Epithelial cell of esophagus (primary cell): Measurements from ENCODE around the gene OLIG1.

Source experiments
- DNase-seq: peaks from one replicate; pipeline ENCODE4 v3.0.0; 2010; ENCODE audit warnings: low read depth
- H3K4me3 ChIP-seq: 2 replicates; pipeline ENCODE4 v1.5.1; 2011; ENCODE audit warnings: mild to moderate bottlenecking, low read length, control low read depth
- CTCF ChIP-seq: IDR thresholded peaks from 2 replicates; pipeline ENCODE4 v1.5.1; 2011; ENCODE audit warnings: low read depth, mild to moderate bottlenecking, low read length, control low read depth, inconsistent platforms; ENCODE audit not compliant: insufficient read depth; ENCODE audit errors: missing control alignments

OLIG1 gene

GRCh38 chr21:33031152-33031911, 38.6 kb upstream of the OLIG1 start:
- DNase-seq: no peak
- TF ChIP-seq CTCF: no peak
- H3K4me3 ChIP-seq: no peak overlapping the region

- TF ChIP-seq CTCF: no peak
- DNase-seq: no peak
Measured at GRCh38 chr21:33032434-33033047, 37.4 kb upstream of the OLIG1 start.

DNA sequence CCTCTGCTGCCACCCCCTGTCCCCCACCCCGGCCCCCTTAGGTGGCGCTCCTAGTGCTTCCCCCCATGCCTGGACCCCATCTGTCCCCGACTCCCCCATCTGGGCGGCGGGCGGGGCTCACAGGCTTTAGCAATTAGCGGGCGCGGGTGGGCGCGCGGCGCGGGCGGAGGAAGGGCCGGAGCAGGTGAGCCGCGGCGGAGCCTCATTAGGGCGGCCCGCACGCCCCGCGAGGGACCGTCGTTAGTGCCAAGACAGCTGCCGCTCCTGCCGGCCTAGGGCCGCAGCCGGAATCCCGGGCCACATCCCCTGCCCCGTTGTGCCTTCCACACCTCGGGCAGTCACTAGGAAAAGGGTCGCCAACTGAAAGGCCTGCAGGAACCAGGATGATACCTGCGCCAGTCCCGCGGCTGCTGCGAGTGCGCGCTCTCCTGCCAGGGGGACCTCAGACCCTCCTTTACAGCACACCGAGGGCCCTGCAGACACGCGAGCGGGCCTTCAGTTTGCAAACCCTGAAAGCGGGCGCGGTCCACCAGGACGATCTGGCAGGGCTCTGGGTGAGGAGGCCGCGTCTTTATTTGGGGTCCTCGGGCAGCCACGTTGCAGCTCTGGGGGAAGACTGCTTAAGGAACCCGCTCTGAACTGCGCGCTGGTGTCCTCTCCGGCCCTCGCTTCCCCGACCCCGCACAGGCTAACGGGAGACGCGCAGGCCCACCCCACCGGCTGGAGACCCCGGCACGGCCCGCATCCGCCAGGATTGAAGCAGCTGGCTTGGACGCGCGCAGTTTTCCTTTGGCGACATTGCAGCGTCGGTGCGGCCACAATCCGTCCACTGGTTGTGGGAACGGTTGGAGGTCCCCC, 36.6 kb upstream of the OLIG1 start:
- no peak overlapping the region for H3K4me3 ChIP-seq
- no peak for TF ChIP-seq CTCF
- DNase-seq: no peak

More at GRCh38 chr21:33032434-33033047, 37.4 kb upstream of the OLIG1 start:
- no peak overlapping the region for H3K4me3 ChIP-seq

DNA sequence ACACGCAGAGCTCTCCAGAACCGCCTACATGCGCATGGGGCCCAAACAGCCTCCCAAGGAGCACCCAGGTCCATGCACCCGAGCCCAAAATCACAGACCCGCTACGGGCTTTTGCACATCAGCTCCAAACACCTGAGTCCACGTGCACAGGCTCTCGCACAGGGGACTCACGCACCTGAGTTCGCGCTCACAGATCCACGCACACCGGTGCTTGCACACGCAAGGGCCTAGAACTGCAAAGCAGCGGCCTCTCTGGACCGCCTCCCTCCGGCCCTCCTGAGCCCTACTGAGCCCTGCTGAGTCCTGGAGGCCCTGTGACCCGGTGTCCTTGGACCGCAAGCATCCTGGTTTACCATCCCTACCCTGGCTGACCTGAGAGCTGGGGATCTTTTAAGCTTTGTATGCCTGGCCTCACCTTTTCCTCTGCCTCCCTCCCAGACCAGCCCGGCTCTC, 36.0 kb upstream of the OLIG1 start:
- TF ChIP-seq CTCF: no peak
- DNase-seq: no peak
- H3K4me3 ChIP-seq: no peak overlapping the region

DNA sequence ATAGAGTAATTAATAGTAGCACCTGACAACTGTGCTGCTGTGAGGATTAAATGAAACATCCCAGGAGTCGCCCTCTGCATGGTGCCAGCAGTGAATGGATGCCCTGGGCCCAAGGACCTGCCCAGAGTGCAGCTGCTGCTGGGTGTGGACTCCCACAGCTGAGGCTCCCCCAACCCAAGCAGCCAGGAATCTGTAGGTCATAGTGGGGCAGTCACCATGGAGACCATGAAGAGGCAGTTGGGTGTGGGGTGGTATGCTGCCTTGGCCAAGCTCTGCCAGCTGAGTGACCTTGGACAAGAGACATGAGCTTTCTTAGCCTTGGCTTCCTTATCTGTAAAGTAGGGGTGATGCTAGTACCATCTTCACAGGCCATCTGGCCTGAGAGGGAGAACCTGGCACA, 34.8 kb upstream of the OLIG1 start:
- no peak for TF ChIP-seq CTCF
- H3K4me3 ChIP-seq: no peak overlapping the region
- DNase-seq: no peak

- no peak for TF ChIP-seq CTCF
- no peak overlapping the region for H3K4me3 ChIP-seq
- peak; percentile 39 for DNase-seq
Measured at GRCh38 chr21:33036430-33037162, 33.3 kb upstream of the OLIG1 start.
